ENCODE measurements around the gene CACNA1H. TPM values are rescaled to one million over a fixed set of nuclear protein-coding genes. Genes with fewer than 3 reads are reported as not detected.

The CACNA1H gene
- total and polyA plus RNA-seq, 3 donors from 2014 or later, result 41.1 to 69.0 (median 55.9) TPM

- WGBS, 2 donors, result 85 to 95% methylated on average over 14 to 22 of the region's 22 CpGs
- no peaks in the 10 kb centered on the region for H3K27me3 ChIP-seq
- TF ChIP-seq POLR2A (IDR thresholded peaks at IDR 0.05), result no peak
- TF ChIP-seq, protein P1, sequence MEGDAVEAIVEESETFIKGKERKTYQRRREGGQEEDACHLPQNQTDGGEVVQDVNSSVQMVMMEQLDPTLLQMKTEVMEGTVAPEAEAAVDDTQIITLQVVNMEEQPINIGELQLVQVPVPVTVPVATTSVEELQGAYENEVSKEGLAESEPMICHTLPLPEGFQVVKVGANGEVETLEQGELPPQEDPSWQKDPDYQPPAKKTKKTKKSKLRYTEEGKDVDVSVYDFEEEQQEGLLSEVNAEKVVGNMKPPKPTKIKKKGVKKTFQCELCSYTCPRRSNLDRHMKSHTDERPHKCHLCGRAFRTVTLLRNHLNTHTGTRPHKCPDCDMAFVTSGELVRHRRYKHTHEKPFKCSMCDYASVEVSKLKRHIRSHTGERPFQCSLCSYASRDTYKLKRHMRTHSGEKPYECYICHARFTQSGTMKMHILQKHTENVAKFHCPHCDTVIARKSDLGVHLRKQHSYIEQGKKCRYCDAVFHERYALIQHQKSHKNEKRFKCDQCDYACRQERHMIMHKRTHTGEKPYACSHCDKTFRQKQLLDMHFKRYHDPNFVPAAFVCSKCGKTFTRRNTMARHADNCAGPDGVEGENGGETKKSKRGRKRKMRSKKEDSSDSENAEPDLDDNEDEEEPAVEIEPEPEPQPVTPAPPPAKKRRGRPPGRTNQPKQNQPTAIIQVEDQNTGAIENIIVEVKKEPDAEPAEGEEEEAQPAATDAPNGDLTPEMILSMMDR (IDR thresholded peaks at IDR 0.05), result no peak
Measured at GRCh38 chr16:1256874-1257322, 104.0 kb downstream of the CACNA1H start.

DNA sequence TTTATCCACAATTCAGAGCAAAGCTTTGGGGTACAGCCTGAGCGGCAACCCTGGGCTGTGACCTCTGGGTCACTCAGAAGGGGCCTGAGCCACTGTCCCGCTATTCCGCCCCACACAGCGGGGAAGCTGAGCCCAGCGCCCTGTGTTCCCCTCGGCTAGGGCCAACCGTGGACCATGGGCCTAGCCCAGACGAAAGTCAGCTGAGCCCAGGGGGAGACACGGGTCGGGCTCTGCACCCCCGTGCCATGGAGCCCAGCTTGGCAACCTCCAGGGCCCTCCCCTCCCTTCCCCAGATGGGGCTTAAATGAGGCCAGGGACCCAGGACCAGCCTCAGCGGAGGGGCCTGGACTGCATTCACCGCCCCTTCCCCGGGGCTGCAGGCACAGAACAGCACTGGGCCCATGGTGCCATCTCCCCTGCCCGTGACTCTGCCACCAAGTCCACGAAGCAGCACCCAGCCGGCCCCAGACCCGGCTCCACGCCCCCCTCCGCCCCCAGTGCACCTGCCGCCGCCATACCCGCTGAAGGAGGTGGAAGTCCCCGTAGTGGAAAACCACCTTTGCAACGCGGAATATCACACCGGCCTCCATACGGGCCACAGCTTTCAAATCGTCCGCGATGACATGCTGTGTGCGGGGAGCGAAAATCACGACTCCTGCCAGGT lies 104.8 kb downstream of the CACNA1H start:
- no peaks in the 10 kb centered on the region for H3K36me3 ChIP-seq (ENCODE audit: low read depth, missing control alignments)
- DNase-seq, result no peak
- no peaks in the 10 kb centered on the region for H3K4me1 ChIP-seq
- intact Hi-C loops (cut with DNase I; ENCODE audit: low total_unique reads), result no loop called here
- WGBS, 2 donors, result 81 to 88% methylated on average over 18 to 34 of the region's 34 CpGs
- no peak for TF ChIP-seq POLR2A (IDR thresholded peaks at IDR 0.05)
- TF ChIP-seq, protein P1 (IDR thresholded peaks at IDR 0.05), result no peak
- no peak overlapping the region for H3K4me3 ChIP-seq
- H3K27ac ChIP-seq, result no peak overlapping the region
- H3K27me3 ChIP-seq, result no peaks in the 10 kb centered on the region
- no peaks in the 10 kb centered on the region for H3K9me3 ChIP-seq

More at GRCh38 chr16:1256874-1257322, 104.0 kb downstream of the CACNA1H start:
- intact Hi-C loops (cut with DNase I; ENCODE audit: low total_unique reads), result no loop called here
- Histone ChIP-seq H3K4me1 (no peaks in the 10 kb centered on the region), H3K4me3 (no peak overlapping the region), H3K9me3 (no peaks in the 10 kb centered on the region), H3K27ac (no peak overlapping the region), H3K36me3 (ENCODE audit: low read depth, missing control alignments) (no peaks in the 10 kb centered on the region)
- DNase-seq, result no peak

GRCh38 chr16:1258225-1258600 lies 105.3 kb downstream of the CACNA1H start:
- no peak overlapping the region for H3K27ac ChIP-seq
- no peak for DNase-seq
- H3K9me3 ChIP-seq, result no peaks in the 10 kb centered on the region
- no peaks in the 10 kb centered on the region for H3K4me1 ChIP-seq
- H3K36me3 ChIP-seq (ENCODE audit: low read depth, missing control alignments), result no peaks in the 10 kb centered on the region
- no peak overlapping the region for H3K4me3 ChIP-seq
- intact Hi-C loops (cut with DNase I; ENCODE audit: low total_unique reads), result no loop called here
- no peaks in the 10 kb centered on the region for H3K27me3 ChIP-seq
- TF ChIP-seq, protein P1 (IDR thresholded peaks at IDR 0.05), result no peak
- WGBS, 2 donors, result 72 to 78% methylated on average over 5 to 12 of the region's 12 CpGs

DNA sequence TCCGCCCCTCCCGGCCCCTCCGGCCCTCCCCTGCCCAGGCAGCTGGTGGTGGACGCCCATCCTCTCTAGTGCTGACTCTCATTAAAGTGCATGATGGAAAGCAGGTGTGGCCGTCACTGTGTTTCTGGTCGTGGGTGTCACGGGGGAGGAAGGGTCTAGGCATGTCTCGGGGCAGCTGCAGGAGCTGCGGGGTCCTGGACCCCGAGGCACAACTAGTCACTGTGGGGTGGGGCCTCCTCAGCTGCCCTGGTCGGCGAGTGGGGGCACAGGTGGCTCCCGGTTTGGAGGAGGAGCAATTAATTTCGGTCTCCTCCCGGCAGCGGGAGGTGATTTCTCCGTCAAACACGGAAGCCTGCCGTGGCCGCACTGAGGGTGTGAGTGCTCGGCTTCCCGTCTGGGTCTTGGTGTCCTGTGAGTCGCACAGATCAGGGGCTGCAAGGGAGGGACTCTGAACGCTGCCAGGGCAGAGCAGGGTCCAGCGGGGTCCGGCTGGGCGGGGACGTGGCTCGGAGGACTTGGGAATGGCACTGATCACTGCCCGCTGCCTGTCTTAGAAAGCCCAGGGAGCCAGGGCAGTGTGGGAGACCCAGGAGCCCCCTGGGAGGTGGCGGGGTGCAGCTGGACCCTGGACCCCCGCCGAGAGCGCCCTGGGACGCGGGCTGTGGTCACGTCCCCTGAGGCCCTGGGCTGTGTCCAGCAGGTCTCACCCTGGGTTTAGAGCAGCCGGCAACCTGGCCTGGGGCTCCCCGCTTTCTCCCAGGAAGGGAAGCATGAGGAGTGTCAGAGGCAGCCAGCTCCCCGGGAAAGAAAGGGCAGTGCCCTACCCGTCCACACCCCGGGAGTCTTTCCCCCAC lies 106.2 kb downstream of the CACNA1H start:
- intact Hi-C loops (cut with DNase I; ENCODE audit: low total_unique reads), result no loop called here
- Histone ChIP-seq H3K4me3 (no peak overlapping the region), H3K4me1 (no peaks in the 10 kb centered on the region), H3K36me3 (ENCODE audit: low read depth, missing control alignments) (no peaks in the 10 kb centered on the region), H3K9me3 (no peaks in the 10 kb centered on the region), H3K27ac (no peak overlapping the region), H3K27me3 (no peaks in the 10 kb centered on the region)
- no peak for DNase-seq
- TF ChIP-seq POLR2A (IDR thresholded peaks at IDR 0.05), result no peak
- TF ChIP-seq, protein P1 (IDR thresholded peaks at IDR 0.05), result no peak
- 18% methylated on average over 11 to 39 of the region's 42 CpGs for WGBS, 2 donors

Measured in testis (tissue), 3 donors.